ENCODE measurements around the gene SERINC5. TPM values are rescaled to one million over a fixed set of nuclear protein-coding genes. Genes with fewer than 3 reads are reported as not detected.
"Not testable (repeated sequence)": the region's sequence is repeated elsewhere in the genome, so short reads cannot be mapped to it uniquely, and the experiment has no call there.

The SERINC5 gene
- total RNA-seq (17.2 TPM), polyA plus RNA-seq (ENCODE audit: insufficient read depth in 1 of 8, insufficient read length in 8 of 8, low replicate concordance in 1 of 8) (10 to 100 TPM; 13.1 to 23.5 (median 16.4) TPM)
- long read RNA-seq, donor 1 = 0 reads
- long read RNA-seq, donor 2 = 0 reads
- long read RNA-seq, donor 3, full-length matches to known transcripts = 7 of 7 reads
- long read RNA-seq, donor 3, partial matches to known transcripts = 0 of 7 reads
- long read RNA-seq, donor 3, other reads (novel, unspliced or antisense) = 0 of 7 reads
- long read RNA-seq, donor 4, full-length matches to known transcripts = 6 of 6 reads
- long read RNA-seq, donor 4, partial matches to known transcripts = 0 of 6 reads
- long read RNA-seq, donor 4, other reads (novel, unspliced or antisense) = 0 of 6 reads
- long read RNA-seq, donor 5, full-length matches to known transcripts = 12 of 12 reads
- long read RNA-seq, donor 5, partial matches to known transcripts = 0 of 12 reads
- long read RNA-seq, donor 5, other reads (novel, unspliced or antisense) = 0 of 12 reads
- long read RNA-seq, donor 6, full-length matches to known transcripts = 4 of 4 reads
- long read RNA-seq, donor 6, partial matches to known transcripts = 0 of 4 reads
- long read RNA-seq, donor 6, other reads (novel, unspliced or antisense) = 0 of 4 reads
- long read RNA-seq, donor 7, full-length matches to known transcripts = 4 of 4 reads
- long read RNA-seq, donor 7, partial matches to known transcripts = 0 of 4 reads
- long read RNA-seq, donor 7, other reads (novel, unspliced or antisense) = 0 of 4 reads
- long read RNA-seq, donor 8, full-length matches to known transcripts = 7 of 7 reads
- long read RNA-seq, donor 8, partial matches to known transcripts = 0 of 7 reads
- long read RNA-seq, donor 8, other reads (novel, unspliced or antisense) = 0 of 7 reads
- long read RNA-seq, donor 9 = 0 reads
- long read RNA-seq, donor 10, full-length matches to known transcripts = 9 of 9 reads
- long read RNA-seq, donor 10, partial matches to known transcripts = 0 of 9 reads
- long read RNA-seq, donor 10, other reads (novel, unspliced or antisense) = 0 of 9 reads
- long read RNA-seq, donor 11, full-length matches to known transcripts = 6 of 6 reads
- long read RNA-seq, donor 11, partial matches to known transcripts = 0 of 6 reads
- long read RNA-seq, donor 11, other reads (novel, unspliced or antisense) = 0 of 6 reads

DNA sequence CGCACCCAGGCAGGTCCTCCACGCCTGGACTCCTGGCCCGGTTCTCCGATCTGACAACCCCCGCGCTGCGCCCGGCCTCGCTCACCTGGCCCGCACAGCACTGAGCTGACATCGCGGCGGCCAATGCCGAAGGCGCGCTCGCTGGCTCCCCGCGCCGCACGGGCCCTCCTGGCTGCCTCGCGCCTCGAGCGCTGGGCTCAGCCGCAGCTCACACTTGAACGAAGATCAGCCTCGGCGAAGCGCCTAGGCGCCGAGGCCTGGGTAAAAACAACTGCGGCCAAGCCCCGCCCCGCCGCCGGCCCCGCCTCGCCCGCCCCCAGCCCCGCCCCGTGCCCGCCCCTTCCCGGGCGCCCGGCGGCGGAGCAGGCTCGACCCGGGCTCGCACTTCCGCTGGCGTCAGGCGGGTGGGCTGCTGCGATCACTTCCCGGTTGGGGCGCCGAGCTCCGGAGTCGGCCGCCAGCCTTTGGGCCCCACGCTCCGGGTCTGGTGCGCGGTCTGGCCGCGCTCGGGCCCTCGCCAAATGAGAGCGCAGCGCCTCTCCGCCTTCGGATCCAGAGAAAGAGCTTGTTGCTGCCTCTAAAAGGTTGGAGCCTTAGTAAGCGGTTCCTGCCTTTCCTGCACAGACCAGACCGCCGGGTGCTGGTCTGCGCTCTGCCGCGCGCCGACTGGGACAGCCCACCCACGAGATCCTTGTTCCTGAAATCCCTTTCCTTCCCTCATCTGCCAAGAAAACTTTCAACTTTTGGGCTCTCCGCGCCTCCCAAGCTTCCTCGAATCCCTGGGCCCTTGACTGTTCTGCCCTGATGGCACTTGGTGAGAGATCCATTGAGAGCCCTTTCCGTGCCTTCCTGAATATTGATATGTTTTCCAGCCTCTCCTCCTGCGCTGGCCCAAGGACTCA, at the start of gene SERINC5:
TSS of gene SERINC5 (minus strand) at position 238 of the 902 bp plus-strand sequence. CDS start at position 112, 126 bp downstream.
- peak; percentile 94 for DNase-seq
- under 1% methylated on average over 87 of the region's 87 CpGs for WGBS (ENCODE audit: insufficient coverage)
- H3K27ac ChIP-seq (ENCODE audit: low read length) = peak within 1 kb of the TSS; percentile 99
- H3K36me3 ChIP-seq (ENCODE audit: control insufficient read depth, insufficient read depth, low read length) = peaks cover 4% of the 10 kb centered on the region
- H3K9me3 ChIP-seq (replicated peaks; ENCODE audit: control insufficient read depth, low read depth, low read length) = no peaks in the 10 kb centered on the region
- peaks cover 22% of the 10 kb centered on the region for H3K4me1 ChIP-seq (ENCODE audit: control insufficient read depth, insufficient read depth, low read length)
- H3K27me3 ChIP-seq (ENCODE audit: control insufficient read depth, insufficient read depth, low read length) = no peaks in the 10 kb centered on the region
- peak within 1 kb of the TSS; percentile 82 for H3K4me3 ChIP-seq (ENCODE audit: low read length)

DNA sequence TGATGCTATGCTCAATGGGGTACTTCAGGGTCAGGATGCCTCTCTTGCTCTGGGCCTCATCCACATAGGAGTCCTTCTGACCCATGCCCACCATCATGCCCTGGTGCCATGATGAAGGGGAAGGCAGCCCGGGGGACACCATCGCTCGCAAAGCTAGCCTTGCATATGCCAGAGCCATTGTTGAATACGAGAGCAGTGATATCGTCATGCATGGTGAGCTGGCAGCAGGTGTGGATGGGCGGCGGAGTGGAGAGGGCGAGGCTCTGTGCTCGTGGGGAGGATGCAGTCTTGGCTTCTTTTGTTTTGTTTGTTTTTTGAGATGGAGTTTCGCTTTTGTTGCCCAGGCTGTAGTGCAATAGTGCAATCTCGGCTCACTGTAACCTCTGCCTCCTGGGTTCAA, 46.8 kb upstream of the SERINC5 start:
- Histone ChIP-seq H3K4me3 (ENCODE audit: low read length) (no peak overlapping the region), H3K4me1 (ENCODE audit: control insufficient read depth, insufficient read depth, low read length) (no peaks in the 10 kb centered on the region), H3K36me3 (ENCODE audit: control insufficient read depth, insufficient read depth, low read length) (no peaks in the 10 kb centered on the region), H3K27ac (ENCODE audit: low read length) (no peak overlapping the region), H3K27me3 (ENCODE audit: control insufficient read depth, insufficient read depth, low read length) (no peaks in the 10 kb centered on the region), H3K9me3 (replicated peaks; ENCODE audit: control insufficient read depth, low read depth, low read length) (no peaks in the 10 kb centered on the region)
- no peak for DNase-seq
- 90% methylated on average over 7 of the region's 11 CpGs for whole genome bisulfite sequencing (ENCODE audit: insufficient coverage)

GRCh38 chr5:80301342-80301741, 45.5 kb upstream of the SERINC5 start:
- H3K36me3 ChIP-seq (ENCODE audit: control insufficient read depth, insufficient read depth, low read length); H3K9me3 ChIP-seq (replicated peaks; ENCODE audit: control insufficient read depth, low read depth, low read length); H3K27me3 ChIP-seq (ENCODE audit: control insufficient read depth, insufficient read depth, low read length); DNase-seq; H3K27ac ChIP-seq (ENCODE audit: low read length); H3K4me3 ChIP-seq (ENCODE audit: low read length); H3K4me1 ChIP-seq (ENCODE audit: control insufficient read depth, insufficient read depth, low read length): not testable (repeated sequence)
- WGBS (ENCODE audit: insufficient coverage) = 80% methylated on average over 1 of the region's 34 CpGs

- not testable (repeated sequence) for DNase-seq; H3K9me3 ChIP-seq (replicated peaks; ENCODE audit: control insufficient read depth, low read depth, low read length); H3K27ac ChIP-seq (ENCODE audit: low read length); H3K36me3 ChIP-seq (ENCODE audit: control insufficient read depth, insufficient read depth, low read length); H3K4me1 ChIP-seq (ENCODE audit: control insufficient read depth, insufficient read depth, low read length); H3K27me3 ChIP-seq (ENCODE audit: control insufficient read depth, insufficient read depth, low read length); H3K4me3 ChIP-seq (ENCODE audit: low read length)
- WGBS (ENCODE audit: insufficient coverage) = 93% methylated on average over 3 of the region's 27 CpGs
Observed at GRCh38 chr5:80300796-80301195, 44.9 kb upstream of the SERINC5 start.

DNA sequence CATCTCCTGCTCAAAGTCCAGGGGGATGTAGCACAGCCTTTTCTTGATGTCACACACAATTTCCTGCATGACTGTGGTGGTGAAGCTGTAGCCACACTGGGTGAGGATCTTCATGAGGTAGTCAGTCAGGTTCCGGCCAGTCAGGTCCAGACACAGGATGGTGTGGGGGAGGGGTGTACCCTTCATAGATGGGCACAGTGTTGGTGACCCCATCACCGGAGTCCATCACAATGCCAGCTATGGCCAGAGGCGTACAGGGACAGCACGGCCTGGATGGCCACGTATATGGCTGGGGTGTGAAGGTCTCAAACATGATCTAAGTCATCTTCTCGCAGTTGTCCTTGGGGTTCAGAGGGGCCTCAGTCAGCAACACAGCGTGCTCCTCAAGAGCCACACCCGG, 44.3 kb upstream of the SERINC5 start:
- no peaks in the 10 kb centered on the region for H3K9me3 ChIP-seq (replicated peaks; ENCODE audit: control insufficient read depth, low read depth, low read length)
- no peaks in the 10 kb centered on the region for H3K27me3 ChIP-seq (ENCODE audit: control insufficient read depth, insufficient read depth, low read length)
- no peaks in the 10 kb centered on the region for H3K4me1 ChIP-seq (ENCODE audit: control insufficient read depth, insufficient read depth, low read length)
- no peak overlapping the region for H3K4me3 ChIP-seq (ENCODE audit: low read length)
- no peak for DNase-seq
- H3K36me3 ChIP-seq (ENCODE audit: control insufficient read depth, insufficient read depth, low read length) = no peaks in the 10 kb centered on the region
- H3K27ac ChIP-seq (ENCODE audit: low read length) = no peak overlapping the region
- WGBS (ENCODE audit: insufficient coverage) = 100% methylated on average over 5 of the region's 8 CpGs

DNA sequence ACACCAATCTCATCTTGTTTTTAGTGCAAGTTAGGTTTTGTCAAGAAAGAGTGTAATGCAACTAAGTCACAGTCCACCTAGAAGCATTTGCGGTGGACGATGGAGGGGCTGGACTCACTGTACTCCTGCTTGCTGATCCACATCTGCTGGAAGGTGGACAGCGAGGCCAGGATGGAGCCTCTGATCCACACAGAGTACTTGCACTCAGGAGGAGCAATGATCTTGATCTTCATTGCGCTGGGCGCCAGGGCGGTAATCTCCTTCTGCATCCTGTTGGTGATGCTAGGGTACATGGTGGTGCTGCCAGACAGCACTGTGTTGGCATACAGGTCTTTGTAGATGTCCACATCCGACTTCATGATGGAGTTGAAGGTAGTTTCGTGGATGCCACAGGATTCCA, 43.8 kb upstream of the SERINC5 start:
- Histone ChIP-seq H3K9me3 (replicated peaks; ENCODE audit: control insufficient read depth, low read depth, low read length) (no peaks in the 10 kb centered on the region), H3K27ac (ENCODE audit: low read length) (no peak overlapping the region), H3K4me1 (ENCODE audit: control insufficient read depth, insufficient read depth, low read length) (no peaks in the 10 kb centered on the region), H3K4me3 (ENCODE audit: low read length) (no peak overlapping the region), H3K27me3 (ENCODE audit: control insufficient read depth, insufficient read depth, low read length) (no peaks in the 10 kb centered on the region), H3K36me3 (ENCODE audit: control insufficient read depth, insufficient read depth, low read length) (no peaks in the 10 kb centered on the region)
- 92% methylated on average over 7 of the region's 8 CpGs for WGBS (ENCODE audit: insufficient coverage)
- no peak for DNase-seq

GRCh38 chr5:80296121-80296520, 40.3 kb upstream of the SERINC5 start:
- Histone ChIP-seq H3K4me1 (ENCODE audit: control insufficient read depth, insufficient read depth, low read length) (no peaks in the 10 kb centered on the region), H3K27me3 (ENCODE audit: control insufficient read depth, insufficient read depth, low read length) (no peaks in the 10 kb centered on the region), H3K9me3 (replicated peaks; ENCODE audit: control insufficient read depth, low read depth, low read length) (no peaks in the 10 kb centered on the region), H3K36me3 (ENCODE audit: control insufficient read depth, insufficient read depth, low read length) (no peaks in the 10 kb centered on the region), H3K4me3 (ENCODE audit: low read length) (no peak overlapping the region), H3K27ac (ENCODE audit: low read length) (peak overlapping the region; percentile 13)
- WGBS (ENCODE audit: insufficient coverage) = no CpG with 5 or more reads among the region's 6 CpGs
- peak; percentile 82 for DNase-seq

DNA sequence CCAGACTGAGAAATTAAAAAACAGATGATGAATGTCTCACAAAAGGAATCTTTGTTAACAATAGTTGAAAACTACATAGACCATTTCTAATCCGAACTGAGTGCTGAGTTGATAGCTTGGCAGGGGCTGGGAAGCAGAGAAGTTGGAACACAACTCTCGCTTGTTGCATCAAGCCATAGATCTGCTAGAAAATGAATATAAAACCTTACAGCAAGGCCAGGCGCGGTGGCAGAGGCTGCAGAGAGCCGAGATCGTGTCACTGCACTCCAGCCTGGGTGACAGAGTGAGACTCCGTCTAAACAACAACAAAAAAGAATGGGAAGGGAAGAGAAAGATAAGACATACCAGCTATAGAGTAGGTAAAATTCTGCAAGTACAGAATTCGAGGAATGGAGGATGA, 35.9 kb upstream of the SERINC5 start:
- H3K9me3 ChIP-seq (replicated peaks; ENCODE audit: control insufficient read depth, low read depth, low read length) = no peaks in the 10 kb centered on the region
- 79% methylated on average over 3 of the region's 8 CpGs for WGBS (ENCODE audit: insufficient coverage)
- no peak overlapping the region for H3K27ac ChIP-seq (ENCODE audit: low read length)
- no peaks in the 10 kb centered on the region for H3K27me3 ChIP-seq (ENCODE audit: control insufficient read depth, insufficient read depth, low read length)
- H3K4me3 ChIP-seq (ENCODE audit: low read length) = no peak overlapping the region
- H3K4me1 ChIP-seq (ENCODE audit: control insufficient read depth, insufficient read depth, low read length) = no peaks in the 10 kb centered on the region
- H3K36me3 ChIP-seq (ENCODE audit: control insufficient read depth, insufficient read depth, low read length) = no peaks in the 10 kb centered on the region
- no peak for DNase-seq

GRCh38 chr5:80289320-80289719, 33.5 kb upstream of the SERINC5 start:
- no peak for DNase-seq
- Histone ChIP-seq H3K9me3 (replicated peaks; ENCODE audit: control insufficient read depth, low read depth, low read length) (no peaks in the 10 kb centered on the region), H3K27me3 (ENCODE audit: control insufficient read depth, insufficient read depth, low read length) (no peaks in the 10 kb centered on the region), H3K27ac (ENCODE audit: low read length) (no peak overlapping the region), H3K36me3 (ENCODE audit: control insufficient read depth, insufficient read depth, low read length) (no peaks in the 10 kb centered on the region), H3K4me1 (ENCODE audit: control insufficient read depth, insufficient read depth, low read length) (no peaks in the 10 kb centered on the region), H3K4me3 (ENCODE audit: low read length) (no peak overlapping the region)
- 80% methylated on average over 1 of the region's 2 CpGs for WGBS (ENCODE audit: insufficient coverage)

Data from muscle of leg (tissue), 16 donors.